H54 (cell line): ENCODE results near the gene FGF11.

Experiments used
- DNase-seq: peaks from one replicate; pipeline ENCODE4 v3.0.0; 2011; ENCODE audit warnings: low spot score, mixed read lengths; ENCODE audit not compliant: insufficient read length
- FAIRE-seq: peaks from 3 replicates; lab custom pipeline; 2011; peaks lifted over from hg19 to GRCh38; lab: Jason Lieb, UNC
- POLR2A ChIP-seq: IDR thresholded peaks from 2 replicates; pipeline ENCODE4 v1.6.1; 2011; ENCODE audit warnings: low read depth, mild to moderate bottlenecking, low read length

Gene FGF11

DNA sequence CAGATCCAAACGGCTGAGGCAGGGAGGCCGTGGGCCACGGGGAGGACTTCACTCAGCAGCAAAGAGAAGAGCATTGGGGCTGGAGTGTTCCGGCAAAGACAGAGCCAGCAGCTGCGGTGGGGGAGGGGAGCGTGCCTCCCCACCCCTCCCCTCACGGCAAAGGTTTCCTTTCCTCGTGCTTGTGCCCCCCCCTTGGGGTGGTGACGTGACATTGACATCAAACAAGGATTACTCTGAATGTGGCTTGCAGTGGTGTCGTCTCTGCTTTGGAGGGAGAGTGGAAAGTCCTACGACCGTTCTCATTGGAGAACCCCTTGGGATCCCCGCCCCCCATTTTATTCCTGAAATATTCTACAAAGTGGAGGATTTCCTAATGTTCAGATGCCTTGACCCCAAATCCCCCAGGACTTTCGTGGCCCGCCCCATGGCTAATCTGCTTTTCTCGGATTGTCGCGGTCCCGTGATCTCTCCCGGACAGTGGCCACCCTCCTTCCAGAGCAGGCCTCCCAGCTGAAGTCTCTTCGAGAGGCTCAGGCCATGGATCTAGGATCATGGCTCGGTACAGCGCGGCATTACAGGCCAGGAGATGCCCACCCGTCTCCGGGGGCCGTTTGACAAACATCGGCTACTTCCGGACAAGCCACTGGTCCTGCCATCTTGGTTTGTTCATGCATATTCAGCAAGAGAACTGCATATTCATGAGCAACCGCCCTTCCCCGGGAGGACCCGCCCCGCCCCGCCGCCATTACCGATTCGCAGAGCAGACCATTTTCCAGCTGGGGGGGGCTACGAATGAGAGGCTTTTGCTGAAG lies 44.1 kb downstream of the FGF11 start:
- peak; percentile 61 for TF ChIP-seq POLR2A
- peak; percentile 79 for FAIRE-seq
- peak; percentile 74 for DNase-seq

DNA sequence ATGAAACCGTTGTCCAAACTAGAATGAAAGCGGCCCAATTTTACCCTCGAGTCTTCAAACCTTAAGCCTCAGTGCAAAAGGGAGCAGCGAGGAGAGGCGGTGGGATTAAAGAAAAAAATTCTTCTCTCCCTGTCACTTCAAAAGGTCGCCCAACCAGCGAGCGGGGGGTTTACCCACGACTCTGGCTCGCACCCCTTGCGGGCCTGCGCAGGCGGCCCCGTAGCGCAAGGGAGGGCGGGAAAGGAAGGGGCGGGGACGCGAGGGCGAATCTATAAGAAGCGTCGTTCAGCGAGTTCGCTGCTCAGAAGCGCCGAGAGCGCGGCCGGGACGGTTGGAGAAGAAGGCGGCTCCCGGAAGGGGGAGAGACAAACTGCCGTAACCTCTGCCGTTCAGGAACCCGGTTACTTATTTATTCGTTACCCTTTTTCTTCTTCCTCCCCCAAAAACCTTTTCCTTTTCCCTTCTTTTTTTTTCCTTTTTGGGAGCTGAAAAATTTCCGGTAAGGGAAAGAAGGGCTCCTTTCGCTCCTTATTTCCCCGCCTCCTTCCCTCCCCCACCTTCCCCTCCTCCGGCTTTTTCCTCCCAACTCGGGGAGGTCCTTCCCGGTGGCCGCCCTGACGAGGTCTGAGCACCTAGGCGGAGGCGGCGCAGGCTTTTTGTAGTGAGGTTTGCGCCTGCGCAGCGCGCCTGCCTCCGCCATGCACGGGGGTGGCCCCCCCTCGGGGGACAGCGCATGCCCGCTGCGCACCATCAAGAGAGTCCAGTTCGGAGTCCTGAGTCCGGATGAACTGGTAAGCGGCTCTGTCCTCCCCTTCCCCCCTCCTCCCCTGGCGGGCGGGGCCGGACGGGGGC lies 45.0 kb downstream of the FGF11 start, which contains the start of gene POLR2A:
TSS of gene POLR2A (plus strand) at position 300 of the 852 bp plus-strand sequence.
- TF ChIP-seq POLR2A: peak; percentile 97
- DNase-seq (peak; percentile 96), FAIRE-seq (peak; percentile 68)

- no peak for FAIRE-seq
- TF ChIP-seq POLR2A: no peak
Observed at GRCh38 chr17:7484919-7485377, 45.6 kb downstream of the FGF11 start.

DNA sequence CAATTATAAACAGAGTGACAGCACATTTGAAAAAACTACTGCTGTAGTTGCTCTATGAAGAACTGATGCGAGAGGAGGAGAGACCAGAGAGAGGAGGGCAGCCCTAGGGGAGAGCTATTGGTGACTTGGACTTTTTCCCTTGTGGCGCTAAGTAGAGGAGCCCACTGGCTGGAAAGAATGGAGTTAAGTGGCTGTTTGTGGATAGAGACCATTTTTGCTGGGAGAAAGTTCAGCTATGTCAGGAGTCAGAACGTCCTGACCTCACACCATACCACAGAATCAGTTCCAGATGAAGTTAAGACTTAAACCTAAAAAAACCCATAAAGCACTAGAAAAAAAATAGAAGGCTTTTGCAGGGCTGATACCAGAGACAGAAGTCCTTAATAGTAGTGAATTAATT lies 46.9 kb downstream of the FGF11 start:
- no peak for FAIRE-seq

More at GRCh38 chr17:7484919-7485377, 45.6 kb downstream of the FGF11 start:
- DNase-seq: no peak

GRCh38 chr17:7490144-7490543 lies 50.8 kb downstream of the FGF11 start:
- no peak for TF ChIP-seq POLR2A
- DNase-seq (no peak), FAIRE-seq (no peak)

More for the DNA sequence above, 46.9 kb downstream of the FGF11 start:
- DNase-seq: no peak
- TF ChIP-seq POLR2A: no peak

DNA sequence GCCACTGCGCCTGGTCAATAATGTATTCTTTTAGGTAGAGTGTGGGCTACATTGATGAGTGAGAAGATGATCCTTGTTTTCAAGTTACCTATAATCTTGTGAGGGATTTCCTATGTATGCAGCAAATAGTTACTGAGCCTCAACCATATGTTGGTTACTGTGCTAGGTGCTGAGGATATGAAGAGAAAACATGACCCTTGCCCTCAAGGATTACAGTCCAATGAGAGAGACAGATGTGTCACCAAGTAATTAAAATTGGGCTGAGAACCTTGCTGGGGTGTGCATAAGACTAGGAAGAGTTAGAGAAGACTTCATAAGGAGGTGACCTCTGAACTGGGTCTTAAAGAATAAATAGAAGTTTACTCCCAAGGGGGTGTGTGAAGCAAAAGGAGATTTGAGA lies 52.3 kb downstream of the FGF11 start:
- DNase-seq (no peak), FAIRE-seq (no peak)
- no peak for TF ChIP-seq POLR2A

GRCh38 chr17:7493941-7494340 lies 54.6 kb downstream of the FGF11 start:
- TF ChIP-seq POLR2A: no peak
- no peak for DNase-seq
- no peak for FAIRE-seq
